ENCODE measurements around the gene CFP. TPM values are rescaled to one million over a fixed set of nuclear protein-coding genes. Genes with fewer than 3 reads are reported as not detected.
A peak's percentile ranks its signal among the peaks of the same experiment; 100 is the strongest.

Gene CFP
- total RNA-seq, 1 experiment from 2014 or later, result 0.34 TPM

- Mint-ChIP-seq H3K9me3 (ENCODE audit: unreplicated experiment) (no peaks in the 10 kb centered on the region), H3K4me1 (ENCODE audit: low read depth, unreplicated experiment) (peaks cover 23% of the 10 kb centered on the region), H3K27ac (ENCODE audit: unreplicated experiment) (peak overlapping the region; percentile 89), H3K4me3 (ENCODE audit: unreplicated experiment) (peak overlapping the region; percentile 89), H3K36me3 (ENCODE audit: insufficient read depth, unreplicated experiment) (peaks cover 26% of the 10 kb centered on the region), H3K27me3 (ENCODE audit: insufficient read depth, unreplicated experiment) (no peaks in the 10 kb centered on the region)
- Histone ChIP-seq H3K4me1 (0 out of 2 replicates have a peak, but pooled peaks cover 3% of the 10 kb centered on the region), H3K36me3 (ENCODE audit: control insufficient read depth, insufficient read depth, low read length) (no peaks in the 10 kb centered on the region; the same call in none of the 2 replicates), H3K4me3 (ENCODE audit: low read depth, low read length) (peak overlapping the region; percentile 63), H3K9me3 (no peaks in the 10 kb centered on the region), H3K27me3 (replicated peaks; ENCODE audit: control insufficient read depth, insufficient read depth, low read length) (no peaks in the 10 kb centered on the region)
- DNase-seq, result no peak
- no TSS peak for BruUV-seq (replicated peaks)
- ChIA-PET POLR2A (interaction anchor here (0.6 to 1.1 kb wide), 2 partner anchors 81 to 1262 kb away, joined by 3 read pairs; no protein-coding TSS in a partner anchor), CTCF (no interaction called here)
- no peak for TF ChIP-seq CTCF (IDR thresholded peaks at IDR 0.05; ENCODE audit: insufficient read depth in 1 of 2, low read depth in 1 of 2, low read length in 1 of 2, severe bottlenecking in 1 of 2, unreplicated experiment in 1 of 2)
- intact Hi-C loops (cut with micrococcal nuclease; ENCODE audit: unreplicated experiment), result loop anchor here (2.0 to 10.0 kb wide), 4 partner anchors 89 to 455 kb away; partner anchors contain the start of genes ARAF, CDK16, UBA1 and ZNF81
These were observed 20.0 kb upstream of the CFP start for GRCh38 chrX:47649781-47650163.

GRCh38 chrX:47649271-47649670 is 19.5 kb upstream of the CFP start:
- H3K4me1 ChIP-seq, result 0 out of 2 replicates have a peak, but pooled peaks cover 3% of the 10 kb centered on the region
- H3K9me3 ChIP-seq, result no peaks in the 10 kb centered on the region
- no TSS peak for BruUV-seq (replicated peaks)
- peak overlapping the region; percentile 89 for H3K4me3 Mint-ChIP-seq (ENCODE audit: unreplicated experiment)
- peaks cover 23% of the 10 kb centered on the region for H3K4me1 Mint-ChIP-seq (ENCODE audit: low read depth, unreplicated experiment)
- no peak for TF ChIP-seq CTCF (IDR thresholded peaks at IDR 0.05; ENCODE audit: insufficient read depth in 1 of 2, low read depth in 1 of 2, low read length in 1 of 2, severe bottlenecking in 1 of 2, unreplicated experiment in 1 of 2)
- H3K36me3 ChIP-seq (ENCODE audit: control insufficient read depth, insufficient read depth, low read length), result no peaks in the 10 kb centered on the region; the same call in none of the 2 replicates
- peak overlapping the region; percentile 89 for H3K27ac Mint-ChIP-seq (ENCODE audit: unreplicated experiment)
- H3K27me3 Mint-ChIP-seq (ENCODE audit: insufficient read depth, unreplicated experiment), result no peaks in the 10 kb centered on the region
- ChIA-PET CTCF (no interaction called here), POLR2A (no interaction called here)
- H3K27me3 ChIP-seq (replicated peaks; ENCODE audit: control insufficient read depth, insufficient read depth, low read length), result no peaks in the 10 kb centered on the region
- H3K4me3 ChIP-seq (ENCODE audit: low read depth, low read length), result peak overlapping the region; percentile 63
- H3K9me3 Mint-ChIP-seq (ENCODE audit: unreplicated experiment), result no peaks in the 10 kb centered on the region
- H3K36me3 Mint-ChIP-seq (ENCODE audit: insufficient read depth, unreplicated experiment), result peaks cover 29% of the 10 kb centered on the region
- no peak for DNase-seq
- intact Hi-C loops (cut with micrococcal nuclease; ENCODE audit: unreplicated experiment), result loop anchor here (10.0 kb wide), 1 partner anchor 454 kb away; the partner anchor contains the start of gene UBA1

- no peak for DNase-seq
- Histone ChIP-seq H3K4me3 (ENCODE audit: low read depth, low read length) (no peak overlapping the region), H3K36me3 (ENCODE audit: control insufficient read depth, insufficient read depth, low read length) (no peaks in the 10 kb centered on the region; the same call in none of the 2 replicates), H3K9me3 (no peaks in the 10 kb centered on the region), H3K4me1 (0 out of 2 replicates have a peak, but pooled peaks cover 3% of the 10 kb centered on the region), H3K27me3 (replicated peaks; ENCODE audit: control insufficient read depth, insufficient read depth, low read length) (no peaks in the 10 kb centered on the region)
- Mint-ChIP-seq H3K36me3 (ENCODE audit: insufficient read depth, unreplicated experiment) (peaks cover 28% of the 10 kb centered on the region), H3K4me3 (ENCODE audit: unreplicated experiment) (peak overlapping the region; percentile 89), H3K27me3 (ENCODE audit: insufficient read depth, unreplicated experiment) (no peaks in the 10 kb centered on the region), H3K27ac (ENCODE audit: unreplicated experiment) (no peak overlapping the region), H3K9me3 (ENCODE audit: unreplicated experiment) (no peaks in the 10 kb centered on the region), H3K4me1 (ENCODE audit: low read depth, unreplicated experiment) (peaks cover 23% of the 10 kb centered on the region)
- CTCF ChIA-PET, result no interaction called here
- intact Hi-C loops (cut with micrococcal nuclease; ENCODE audit: unreplicated experiment), result loop anchor here (10.0 kb wide), 1 partner anchor 454 kb away; the partner anchor contains the start of gene UBA1
- POLR2A ChIA-PET, result no interaction called here
- no TSS peak for BruUV-seq (replicated peaks)
- no peak for TF ChIP-seq CTCF (IDR thresholded peaks at IDR 0.05; ENCODE audit: insufficient read depth in 1 of 2, low read depth in 1 of 2, low read length in 1 of 2, severe bottlenecking in 1 of 2, unreplicated experiment in 1 of 2)
These were observed 18.6 kb upstream of the CFP start for GRCh38 chrX:47648376-47648775.
